Neuronal stem cell (in vitro differentiated cells): ENCODE data around the gene SEMA3E.

Experiments
- DNase-seq: peaks from one replicate; pipeline ENCODE4 v3.0.0-alpha.2; 2013; ENCODE audit warnings: low spot score
- H2AFZ ChIP-seq: one replicate; pipeline ENCODE4 v1.6.1; 2013; ENCODE audit warnings: mild to moderate bottlenecking, low read length, inconsistent platforms
- H2AK5ac ChIP-seq: 2 replicates; pipeline ENCODE4 v1.6.1; 2013; ENCODE audit warnings: low read depth, mild to moderate bottlenecking, inconsistent platforms, low read length, moderate library complexity, mixed read lengths
- H2BK120ac ChIP-seq: 2 replicates; pipeline ENCODE4 v1.6.1; 2013; ENCODE audit warnings: low read depth, mild to moderate bottlenecking, inconsistent platforms, low read length, moderate library complexity, mixed read lengths
- H2BK12ac ChIP-seq: one replicate; pipeline ENCODE4 v1.6.1; 2013; ENCODE audit warnings: low read length, inconsistent platforms
- H2BK15ac ChIP-seq: 2 replicates; pipeline ENCODE4 v1.6.1; 2013; ENCODE audit warnings: mild to moderate bottlenecking, low read length, inconsistent platforms, mixed read lengths
- H2BK5ac ChIP-seq: one replicate; pipeline ENCODE4 v1.6.1; 2013; ENCODE audit warnings: inconsistent platforms, mild to moderate bottlenecking, low read length, moderate library complexity
- H3K14ac ChIP-seq: one replicate; pipeline ENCODE4 v1.6.1; 2013; ENCODE audit warnings: low read length, inconsistent platforms
- H3K18ac ChIP-seq: 2 replicates; pipeline ENCODE4 v1.6.1; 2013; ENCODE audit warnings: low read length, inconsistent platforms
- H3K23ac ChIP-seq: 2 replicates; pipeline ENCODE4 v1.6.1; 2013; ENCODE audit warnings: low read depth, mild to moderate bottlenecking, mixed read lengths, low read length, inconsistent platforms; ENCODE audit not compliant: poor library complexity
- H3K27ac ChIP-seq: replicated peaks from 3 replicates; pipeline ENCODE4 v1.5.1; 2013; ENCODE audit warnings: low read length, inconsistent platforms
- H3K27me3 ChIP-seq, 3 experiments: 2 replicates each; pipeline ENCODE4 v1.6.1; 2013; ENCODE audit warnings: low read length in 3 of 3, mild to moderate bottlenecking in 2 of 3, inconsistent platforms in 1 of 3, low read depth in 1 of 3, mixed read lengths in 1 of 3, moderate library complexity in 1 of 3; ENCODE audit not compliant: control insufficient read depth in 3 of 3, insufficient read depth in 3 of 3
- H3K36me3 ChIP-seq, 2 donors: replicated peaks in 1 of 2; 2 replicates each; pipeline ENCODE4 v1.6.1; 2013; ENCODE audit warnings: low read length in 2 of 2; ENCODE audit not compliant: control insufficient read depth in 2 of 2, insufficient read depth in 2 of 2
- H3K4ac ChIP-seq: 2 replicates; pipeline ENCODE4 v1.6.1; 2013; ENCODE audit warnings: inconsistent platforms, mild to moderate bottlenecking, low read length, moderate library complexity
- H3K4me1 ChIP-seq, 2 donors: 1 replicate in 1 of 2; 2 replicates in 1 of 2; pipeline ENCODE4 v1.6.1; 2013; ENCODE audit warnings: low read length in 2 of 2, low read depth in 1 of 2; ENCODE audit not compliant: control insufficient read depth in 2 of 2, insufficient read depth in 1 of 2
- H3K4me2 ChIP-seq: one replicate; pipeline ENCODE4 v1.6.1; 2013; ENCODE audit warnings: mild to moderate bottlenecking, low read length, inconsistent platforms; ENCODE audit not compliant: insufficient read depth, poor library complexity, severe bottlenecking
- H3K4me3 ChIP-seq, 2 donors: 2 replicates each; pipeline ENCODE4 v1.5.1; 2013; ENCODE audit warnings: low read length in 2 of 2, mild to moderate bottlenecking in 2 of 2, inconsistent platforms in 1 of 2, moderate library complexity in 1 of 2
- H3K79me1 ChIP-seq: one replicate; pipeline ENCODE4 v1.6.1; 2013; ENCODE audit warnings: low read depth, mild to moderate bottlenecking, inconsistent platforms, low read length, moderate library complexity
- H3K9ac ChIP-seq: one replicate; pipeline ENCODE4 v1.6.1; 2013; ENCODE audit warnings: mild to moderate bottlenecking, low read depth, low read length, inconsistent platforms; ENCODE audit not compliant: poor library complexity
- H3K9me3 ChIP-seq, 2 donors: replicated peaks in 1 of 2; 2 replicates each; pipeline versions ENCODE3 to v1.6.1; 2013; ENCODE audit warnings: low read length in 2 of 2, mild to moderate bottlenecking in 2 of 2, inconsistent platforms in 1 of 2, low read depth in 1 of 2, mixed read lengths in 1 of 2, moderate library complexity in 1 of 2; ENCODE audit not compliant: control insufficient read depth in 2 of 2, insufficient read depth in 1 of 2
- H4K8ac ChIP-seq: one replicate; pipeline ENCODE4 v1.6.1; 2013; ENCODE audit warnings: low read depth, mild to moderate bottlenecking, inconsistent platforms, low read length, moderate library complexity
- H4K91ac ChIP-seq: one replicate; pipeline ENCODE4 v1.6.1; 2013; ENCODE audit warnings: low read length, low read depth, mild to moderate bottlenecking, inconsistent platforms; ENCODE audit not compliant: poor library complexity
- WGBS, 2 donors: extraction: QIAGEN DNeasy Blood & Tissue Kit; methylation state at CpG; one replicate each; pipeline ENCODE4 v1.1.7; 2013; ENCODE audit warnings: missing lambda C conversion rate in 2 of 2, mixed read lengths in 1 of 2; ENCODE audit not compliant: insufficient read length in 2 of 2, insufficient replicate concordance in 1 of 2; ENCODE audit errors: extremely low coverage in 2 of 2; 5-methylcytosine and 5-hydroxymethylcytosine counted together

Gene SEMA3E

DNA sequence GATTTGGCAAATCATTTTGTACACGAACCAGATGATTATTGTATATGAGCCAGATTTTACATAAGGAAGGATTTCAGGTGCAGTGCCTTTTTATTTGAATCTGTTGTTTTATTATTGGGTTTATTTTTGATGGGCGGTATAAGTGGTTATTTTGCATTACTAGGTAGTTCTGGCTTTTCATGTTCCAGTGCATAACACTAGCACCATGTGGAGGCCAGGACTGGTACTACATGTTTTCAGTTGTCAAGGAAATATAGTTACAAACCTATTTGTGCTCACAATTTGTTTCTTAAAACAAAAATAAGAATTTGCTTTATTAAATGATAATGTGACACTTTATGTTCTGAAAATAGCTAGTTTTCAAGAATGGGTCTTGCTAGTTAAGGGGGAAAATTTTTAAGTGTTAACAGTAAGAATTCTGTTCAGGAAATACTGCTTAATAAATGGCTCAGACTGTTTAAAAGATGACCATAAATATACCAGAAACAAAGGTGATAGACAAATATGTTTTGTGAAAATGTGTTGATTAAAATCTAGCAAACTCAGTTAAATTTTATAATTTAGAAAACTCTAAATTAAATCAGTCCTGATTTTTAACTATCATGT, 7.1 kb upstream of the SEMA3E start:
- DNase-seq: no peak
- Histone ChIP-seq H2BK5ac (no peak overlapping the region), H4K91ac (no peak overlapping the region), H2BK12ac (no peak overlapping the region), H3K18ac (no peak overlapping the region), H3K9ac (no peak overlapping the region), H3K14ac (no peak overlapping the region), H3K23ac (no peak overlapping the region), H3K79me1 (no peaks in the 10 kb centered on the region), H2AK5ac (no peak overlapping the region), H3K4me3 (no peak overlapping the region), H2BK15ac (no peak overlapping the region), H3K27ac (no peak overlapping the region), H2BK120ac (no peak overlapping the region), H3K27me3 (no peaks in the 10 kb centered on the region), H2AFZ (no peak overlapping the region), H4K8ac (no peak overlapping the region), H3K4ac (no peak overlapping the region), H3K36me3 (no peaks in the 10 kb centered on the region), H3K4me1 (no peaks in the 10 kb centered on the region), H3K9me3 (no peaks in the 10 kb centered on the region), H3K4me2 (no peak overlapping the region)
- no CpG with 5 or more reads among the region's 2 CpGs for WGBS, 2 donors

DNA sequence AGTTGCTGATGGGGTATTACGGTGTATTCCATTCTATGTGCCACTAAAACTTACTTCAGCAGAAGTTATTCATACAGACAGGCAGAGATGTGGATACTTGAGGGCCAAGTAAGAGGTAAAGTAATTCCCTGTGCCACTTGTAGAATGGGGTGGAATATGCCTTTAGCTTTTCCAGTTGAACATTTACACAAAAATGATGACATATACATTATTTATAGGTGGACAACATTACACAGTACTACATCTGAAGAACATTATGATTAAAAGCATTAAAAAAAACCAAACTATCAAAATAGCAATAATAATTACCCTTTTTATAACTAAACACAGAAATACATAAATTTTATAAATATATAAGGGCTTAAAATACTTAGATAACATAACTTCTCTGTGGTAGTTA, 3.5 kb upstream of the SEMA3E start:
- Histone ChIP-seq H2AK5ac (no peak overlapping the region), H3K79me1 (no peaks in the 10 kb centered on the region), H3K4ac (no peak overlapping the region), H2BK5ac (no peak overlapping the region), H3K4me1 (peaks cover 2 to 6% of the 10 kb centered on the region in 2 donors), H3K4me2 (no peak overlapping the region), H3K4me3 (no peak overlapping the region), H3K27me3 (no peaks in the 10 kb centered on the region), H4K91ac (no peak overlapping the region), H3K14ac (no peak overlapping the region), H2BK120ac (no peak overlapping the region), H3K36me3 (no peaks in the 10 kb centered on the region), H4K8ac (no peak overlapping the region), H2BK12ac (no peak overlapping the region), H3K18ac (no peak overlapping the region), H3K9ac (no peak overlapping the region), H2AFZ (no peak overlapping the region), H3K27ac (no peak overlapping the region), H3K9me3 (no peaks in the 10 kb centered on the region), H2BK15ac (no peak overlapping the region), H3K23ac (no peak overlapping the region)
- WGBS, 2 donors: no CpG with 5 or more reads among the region's 1 CpG
- no peak for DNase-seq

DNA sequence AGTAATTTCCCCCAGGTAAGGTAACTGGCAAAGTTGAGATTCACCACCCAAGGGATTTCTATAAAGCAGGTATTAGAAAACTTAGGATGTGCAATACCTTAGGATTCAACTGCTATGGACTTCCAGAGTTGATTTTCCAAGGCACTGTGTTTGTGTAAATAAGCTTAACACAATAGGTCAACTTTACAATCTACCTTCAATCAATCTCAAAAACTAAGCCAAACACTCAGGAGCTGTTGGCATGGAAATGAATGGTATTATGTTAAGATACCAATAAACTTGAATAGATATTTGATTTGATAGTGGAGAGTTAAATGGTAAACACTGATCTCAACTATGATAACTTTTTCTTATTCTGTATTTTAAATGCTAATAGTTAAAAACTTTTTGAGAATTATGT, 762 bp upstream of the SEMA3E start:
- no peak overlapping the region for H4K8ac ChIP-seq
- no peak overlapping the region for H3K18ac ChIP-seq
- H3K27ac ChIP-seq: no peak overlapping the region
- H3K14ac ChIP-seq: no peak overlapping the region
- H2BK15ac ChIP-seq: no peak overlapping the region
- no peak overlapping the region for H2AFZ ChIP-seq
- no peaks in the 10 kb centered on the region for H3K36me3 ChIP-seq
- DNase-seq: no peak
- H3K4ac ChIP-seq: no peak overlapping the region
- H3K23ac ChIP-seq: no peak overlapping the region
- no peaks in the 10 kb centered on the region for H3K9me3 ChIP-seq
- H2BK120ac ChIP-seq: no peak overlapping the region
- H3K4me2 ChIP-seq: no peak overlapping the region
- H3K79me1 ChIP-seq: no peaks in the 10 kb centered on the region
- no peak overlapping the region for H2BK12ac ChIP-seq
- no peak overlapping the region for H4K91ac ChIP-seq
- no peak overlapping the region for H3K9ac ChIP-seq
- no peak overlapping the region for H2AK5ac ChIP-seq
- no peak overlapping the region for H2BK5ac ChIP-seq
- no peaks in the 10 kb centered on the region for H3K27me3 ChIP-seq
- no peak overlapping the region for H3K4me3 ChIP-seq
- H3K4me1 ChIP-seq: peaks cover 2 to 6% of the 10 kb centered on the region in 2 donors

DNA sequence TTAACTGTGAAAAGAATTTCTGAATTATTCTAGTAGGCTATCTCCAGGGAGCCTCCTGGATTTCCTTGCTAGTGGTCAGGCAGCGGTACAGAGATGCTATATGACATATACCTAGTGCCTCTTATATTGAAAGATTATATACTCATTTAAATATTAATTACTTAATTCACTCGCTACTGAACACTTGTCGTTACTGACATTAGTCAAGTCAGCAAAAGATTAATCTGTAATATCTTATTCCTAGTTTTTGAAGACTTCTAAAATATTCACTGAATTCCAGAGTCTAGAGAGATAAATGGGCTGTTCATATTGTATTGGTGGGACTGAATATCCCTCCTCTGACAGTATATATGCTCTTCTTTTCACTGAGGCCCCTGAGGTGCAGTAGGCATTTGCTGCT, 2.9 kb downstream of the SEMA3E start:
- DNase-seq: no peak
- H2AFZ ChIP-seq: no peak overlapping the region
- no peak overlapping the region for H3K9ac ChIP-seq
- H2AK5ac ChIP-seq: no peak overlapping the region
- H3K4me3 ChIP-seq: no peak overlapping the region
- H3K23ac ChIP-seq: no peak overlapping the region
- H3K18ac ChIP-seq: no peak overlapping the region
- peaks cover 4 to 6% of the 10 kb centered on the region in 2 donors for H3K4me1 ChIP-seq
- no peak overlapping the region for H4K91ac ChIP-seq
- no peak overlapping the region for H3K14ac ChIP-seq
- H2BK120ac ChIP-seq: no peak overlapping the region
- WGBS, 2 donors: no CpG with 5 or more reads among the region's 3 CpGs
- H2BK5ac ChIP-seq: no peak overlapping the region
- no peaks in the 10 kb centered on the region for H3K9me3 ChIP-seq
- no peak overlapping the region for H4K8ac ChIP-seq
- H2BK12ac ChIP-seq: no peak overlapping the region
- H2BK15ac ChIP-seq: no peak overlapping the region
- no peaks in the 10 kb centered on the region for H3K36me3 ChIP-seq
- no peak overlapping the region for H3K27ac ChIP-seq
- no peaks in the 10 kb centered on the region for H3K27me3 ChIP-seq
- H3K4ac ChIP-seq: no peak overlapping the region
- no peak overlapping the region for H3K4me2 ChIP-seq
- H3K79me1 ChIP-seq: no peaks in the 10 kb centered on the region
